Left renal cortex interstitium (tissue), 4 donors: ENCODE results near the gene KLHL21. TPM values are rescaled to one million over a fixed set of nuclear protein-coding genes. Genes with fewer than 3 reads are reported as not detected.

ENCODE experiments used
- DNase-seq, 4 donors: peaks; one replicate each; pipeline ENCODE4 v3.0.0-alpha.2; 2013; ENCODE audit warnings: low read depth in 4 of 4, low spot score in 2 of 4, missing footprints in 1 of 4
- polyA plus RNA-seq, 4 donors: library from polyadenylated mRNA; unstranded; fragments of 120-200 nt; gene quantifications; one replicate each; pipeline ENCODE4 v1.2.1, GENCODE V29; 2013; ENCODE audit not compliant: insufficient read length in 4 of 4

Gene KLHL21
- polyA plus RNA-seq, 4 donors, result 13.3 to 19.2 (median 16.8) TPM

GRCh38 chr1:6625584-6626149 lies 23.0 kb upstream of the KLHL21 start:
- DNase-seq, result no peak

DNA sequence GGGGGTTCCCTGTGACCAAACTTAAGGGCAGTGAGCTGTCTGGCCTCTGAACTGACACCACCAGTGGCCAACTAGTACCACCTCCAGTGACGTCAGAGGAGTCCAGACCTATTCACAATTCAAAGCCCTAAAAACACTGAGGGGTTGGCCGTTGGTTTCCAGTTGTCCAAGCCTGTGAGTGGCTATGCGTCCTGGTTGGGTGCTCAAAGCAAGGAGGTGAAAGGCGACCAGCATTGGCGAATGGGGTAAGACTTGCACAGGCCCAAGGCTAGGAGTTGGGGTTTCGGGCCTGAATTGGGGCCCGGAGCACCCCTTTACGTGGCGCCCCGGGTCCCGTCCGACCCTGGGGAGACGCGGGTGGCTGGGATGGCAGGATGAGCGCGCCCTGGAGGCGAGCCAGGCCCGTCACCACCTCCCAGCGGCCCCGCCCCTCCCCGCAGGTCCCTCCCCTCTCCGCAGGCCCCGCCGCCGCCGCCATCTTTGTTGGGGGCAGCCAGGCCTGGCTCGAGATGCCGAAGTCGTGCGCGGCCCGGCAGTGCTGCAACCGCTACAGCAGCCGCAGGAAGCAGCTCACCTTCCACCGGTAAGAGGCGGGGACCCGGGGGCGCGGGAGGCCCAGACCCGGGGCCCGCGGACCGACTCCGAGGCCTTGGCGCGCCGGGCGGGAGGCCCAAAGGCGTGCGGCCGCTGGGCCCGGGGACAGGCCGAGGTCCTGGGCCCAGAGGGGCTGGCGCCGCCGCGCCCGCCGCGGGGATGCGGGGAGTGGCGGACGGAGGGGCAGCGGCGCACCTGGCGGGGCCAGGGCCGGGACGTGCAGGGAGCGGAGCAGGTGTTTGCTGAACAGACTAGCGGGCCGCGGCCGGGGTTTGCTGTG lies 22.3 kb upstream of the KLHL21 start, which contains the start of gene THAP3:
TSS of gene THAP3 (plus strand) at position 159 of the 874 bp plus-strand sequence. CDS start at position 510, 351 bp downstream.
- peak in 1 of 4 donors; percentile 70 for DNase-seq

GRCh38 chr1:6623269-6623965 lies 20.7 kb upstream of the KLHL21 start:
- no peak for DNase-seq

DNA sequence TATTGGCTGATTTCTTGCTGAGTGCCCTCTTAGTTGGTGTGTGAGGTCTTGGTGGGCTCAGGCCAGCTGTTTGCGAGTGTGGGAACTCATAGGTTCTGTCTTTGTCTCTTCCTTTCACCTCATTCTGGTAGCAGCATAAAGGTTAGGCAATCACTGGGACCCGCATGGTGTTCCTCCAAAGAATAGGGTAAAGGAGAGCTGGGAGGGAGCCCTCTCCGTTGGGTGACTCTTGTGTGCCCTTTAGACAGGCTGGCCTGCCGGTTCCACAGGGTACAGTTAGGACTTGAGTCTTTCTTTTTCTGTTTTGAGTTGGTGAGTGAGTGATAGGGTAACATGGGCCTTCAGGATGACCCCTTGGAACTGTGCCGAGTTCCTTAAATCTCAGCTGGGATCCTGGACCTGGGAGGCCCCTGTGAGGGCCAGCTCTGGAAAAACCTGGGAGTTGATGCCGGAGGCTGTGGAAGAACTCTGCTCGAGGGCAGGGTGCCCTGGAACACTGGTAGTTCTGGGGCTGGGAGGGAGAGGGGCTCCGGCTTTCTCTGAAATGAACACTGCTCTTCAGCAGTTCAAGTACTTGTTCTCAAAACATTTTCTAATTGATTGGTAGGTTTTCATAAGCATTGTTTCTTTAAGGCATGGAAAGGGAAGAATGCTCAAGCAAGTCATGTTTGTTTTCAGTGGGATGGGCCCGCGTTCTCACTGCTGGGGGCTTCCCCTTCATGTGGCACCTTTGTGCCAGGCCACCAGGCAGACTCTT lies 19.9 kb upstream of the KLHL21 start:
- no peak for DNase-seq

DNA sequence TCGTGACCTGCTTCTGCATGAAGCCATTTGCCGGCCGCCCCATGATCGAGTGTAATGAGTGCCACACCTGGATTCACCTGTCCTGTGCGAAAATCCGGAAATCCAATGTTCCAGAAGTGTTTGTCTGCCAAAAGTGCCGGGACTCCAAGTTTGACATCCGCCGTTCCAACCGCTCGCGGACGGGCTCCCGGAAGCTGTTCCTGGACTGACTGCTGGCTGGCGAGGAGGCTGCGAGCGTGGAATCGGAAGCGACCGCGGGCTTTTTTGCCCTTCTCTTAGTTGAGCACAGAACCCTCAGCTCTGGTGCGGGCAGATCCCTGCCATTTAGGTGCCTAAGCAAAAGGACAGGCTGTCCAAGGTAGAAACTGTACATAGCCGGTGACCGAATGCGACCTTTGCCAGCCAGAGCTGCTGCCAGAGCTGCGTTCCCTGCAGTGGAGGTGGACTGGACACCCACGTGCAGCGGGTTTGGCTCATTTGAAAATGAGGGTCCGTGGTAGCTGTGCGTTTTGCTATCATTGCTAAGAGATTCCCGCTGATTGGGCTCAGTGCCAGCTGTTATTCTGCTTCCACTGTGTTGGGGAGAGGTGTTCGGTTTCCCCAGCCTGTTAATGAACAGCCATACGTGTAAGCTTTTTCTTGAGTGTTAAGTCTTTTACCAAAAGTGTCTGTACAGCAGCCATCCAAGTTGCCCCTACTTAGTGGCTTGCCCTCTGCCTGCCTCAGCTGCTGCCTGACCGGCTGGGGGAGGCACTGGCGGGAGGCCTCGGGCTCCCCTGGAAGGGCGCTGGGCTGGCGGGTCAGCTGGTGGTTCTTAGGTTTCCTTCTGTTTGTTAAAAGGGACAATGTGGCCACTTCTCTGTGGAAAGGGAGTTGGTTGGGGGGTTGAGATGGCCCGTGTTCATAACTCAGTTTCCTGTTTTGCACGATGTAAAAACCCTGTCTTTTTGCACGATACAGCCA lies 19.0 kb upstream of the KLHL21 start:
- DNase-seq, result no peak

DNA sequence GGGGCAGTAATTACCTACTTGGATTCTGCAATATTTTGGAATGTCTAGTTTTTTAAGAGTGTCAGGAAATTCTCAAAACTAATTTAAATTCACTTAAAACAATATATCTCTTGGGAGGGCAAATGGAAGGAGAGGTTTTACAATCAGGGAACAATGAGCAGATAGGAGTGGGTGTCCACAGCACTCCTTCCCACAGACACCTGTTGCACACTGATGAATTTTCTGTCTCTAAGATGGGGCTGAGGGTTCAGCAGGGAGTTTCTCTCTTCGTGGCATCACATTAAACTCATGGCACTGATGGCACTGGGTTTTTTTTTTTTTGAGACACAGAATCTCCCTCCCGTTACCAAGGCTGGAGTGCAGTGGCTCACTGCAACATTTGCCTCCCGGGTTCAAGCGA lies 16.4 kb upstream of the KLHL21 start:
- no peak for DNase-seq

DNA sequence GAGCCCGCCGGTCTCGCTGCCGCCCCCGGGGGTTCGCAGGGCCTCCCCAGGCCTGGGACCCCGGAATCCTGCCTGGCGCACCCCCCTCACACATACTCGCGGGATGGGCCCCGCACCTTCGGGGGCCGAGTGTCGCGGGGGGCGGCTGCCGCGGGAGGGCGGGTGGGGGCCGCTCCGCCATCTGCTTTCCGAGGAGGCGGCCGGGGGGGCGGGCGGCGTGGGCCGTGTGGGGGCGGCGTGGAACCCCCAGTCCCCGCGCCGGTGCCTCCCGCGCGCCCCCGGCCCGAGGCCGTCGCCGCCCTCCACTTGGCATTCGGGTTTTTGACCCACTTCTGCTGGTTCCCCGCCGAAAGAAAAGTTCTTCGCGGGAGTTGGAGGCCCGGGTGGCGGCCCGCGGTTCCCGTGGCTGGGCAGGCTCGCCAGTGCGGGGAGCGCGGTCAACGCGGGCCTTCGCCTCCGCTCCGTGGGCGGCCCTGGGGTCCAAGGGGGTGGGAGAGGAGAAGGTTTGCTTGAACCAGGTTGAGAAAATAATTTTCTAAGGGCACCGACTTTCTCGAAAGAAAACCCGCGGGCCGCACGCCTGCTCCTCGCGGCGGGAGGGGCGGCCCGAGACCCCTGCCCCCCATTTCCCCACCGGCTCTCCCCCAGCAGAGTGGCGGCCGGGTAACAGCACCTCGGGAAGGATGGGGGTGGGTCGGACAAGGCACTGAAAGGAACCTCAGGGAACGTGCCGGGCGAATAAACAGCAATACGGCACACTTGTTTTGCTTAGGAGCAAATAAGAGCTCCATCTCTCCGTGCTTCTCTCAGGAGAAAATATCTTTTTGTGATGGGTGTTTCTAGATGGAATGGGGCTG lies 12.5 kb upstream of the KLHL21 start:
- DNase-seq, result no peak

- DNase-seq, result no peak
These were observed 11.6 kb upstream of the KLHL21 start for GRCh38 chr1:6614019-6614928.

DNA sequence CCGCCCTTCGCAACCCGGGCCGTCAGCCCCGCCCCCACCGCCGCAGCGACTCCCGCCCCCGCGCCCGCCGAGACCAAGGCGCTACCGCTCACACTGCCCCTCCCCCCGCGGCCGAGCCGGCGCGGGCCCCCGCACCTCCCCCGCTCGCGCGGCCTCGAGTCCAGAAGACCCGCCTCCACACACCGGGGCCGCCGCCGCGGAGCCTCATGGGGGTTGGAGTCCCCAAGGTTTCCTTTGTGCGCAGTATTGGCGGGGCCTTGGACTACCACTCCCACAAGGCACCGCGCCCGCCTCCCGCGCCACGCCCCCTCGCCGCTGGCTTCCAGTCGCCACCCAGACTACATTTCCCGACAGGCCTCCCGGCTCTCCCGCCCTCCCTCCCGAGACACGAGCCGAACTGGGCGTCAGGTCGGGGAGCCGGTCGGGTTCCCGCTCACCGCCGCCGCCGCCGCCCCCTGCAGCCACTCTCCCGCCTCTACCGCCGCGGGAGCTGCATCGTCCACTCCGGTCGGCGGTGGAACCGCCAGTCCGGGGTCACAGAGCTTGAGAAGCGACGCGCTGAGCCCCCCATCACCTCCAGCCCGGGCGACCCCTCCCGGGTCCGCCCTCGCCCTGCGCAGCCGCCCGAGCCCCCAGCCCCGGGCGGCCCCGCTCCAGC lies 10.8 kb upstream of the KLHL21 start, which contains the start of gene PHF13:
TSS of gene PHF13 (plus strand) at position 371 of the 658 bp plus-strand sequence. CDS start 336 bp downstream, outside the sequence.
- peak in 3 of 4 donors; percentile 89 to 97 (median 96) for DNase-seq

GRCh38 chr1:6612641-6613360 lies 10.1 kb upstream of the KLHL21 start:
- DNase-seq, result peak in 1 of 4 donors; percentile 35

DNA sequence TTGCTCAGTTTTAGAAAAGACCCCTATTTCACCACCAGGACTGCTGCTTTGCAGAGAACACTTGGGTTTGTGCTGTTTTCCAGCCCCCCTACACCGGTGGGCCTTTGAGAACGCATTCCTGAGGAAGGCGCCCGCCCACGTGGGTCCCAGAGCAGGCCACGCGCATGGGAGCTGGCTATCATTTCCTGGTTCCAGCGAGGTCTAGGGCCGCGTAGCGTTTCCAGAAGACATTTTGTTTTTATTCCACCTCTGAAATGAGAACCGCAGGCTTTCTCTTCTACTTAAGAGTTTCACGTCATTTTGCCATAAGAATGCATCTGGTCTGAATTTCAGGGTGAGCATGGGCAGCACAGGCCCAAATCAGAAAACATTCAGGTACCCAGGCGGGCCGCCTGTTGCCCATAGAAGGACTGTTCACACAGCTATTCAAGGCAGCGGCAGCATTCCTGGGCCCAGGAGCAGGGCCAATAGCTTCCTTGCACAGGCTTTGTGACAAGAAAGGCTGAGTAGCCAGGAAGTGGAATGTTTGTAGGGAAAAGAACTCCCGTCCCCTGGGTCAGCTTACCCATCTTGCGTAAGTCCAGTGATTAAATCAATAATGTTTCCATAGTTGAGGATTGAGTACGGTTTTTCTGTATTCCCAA lies 1.4 kb upstream of the KLHL21 start:
- DNase-seq, result peak in 1 of 4 donors; percentile 68

- no peak for DNase-seq
These were observed 707 bp upstream of the KLHL21 start for GRCh38 chr1:6603238-6603914.

GRCh38 chr1:6601923-6602668 lies 573 bp downstream of the KLHL21 start:
- no peak for DNase-seq
